HG02938 (cell line): ENCODE data around the gene MTHFSD.

Source experiments
- ATAC-seq: cut with Tn5 transposase; IDR thresholded peaks from one replicate; pipeline ENCODE4 v1.9.1; 2021; ENCODE audit warnings: mild to moderate bottlenecking, moderate library complexity; ENCODE audit not compliant: unreplicated experiment

Gene MTHFSD

GRCh38 chr16:86570558-86571529 lies 15.8 kb upstream of the MTHFSD start:
- ATAC-seq = no peak

GRCh38 chr16:86569701-86570447 lies 14.8 kb upstream of the MTHFSD start:
- no peak for ATAC-seq

- no peak for ATAC-seq
These were observed 13.9 kb upstream of the MTHFSD start for GRCh38 chr16:86568677-86569623.

GRCh38 chr16:86567701-86568581 lies 12.9 kb upstream of the MTHFSD start:
- ATAC-seq = no peak

- ATAC-seq = no peak
These were observed 12.1 kb upstream of the MTHFSD start for GRCh38 chr16:86566966-86567700.

GRCh38 chr16:86566601-86566965 lies 11.5 kb upstream of the MTHFSD start, which contains the start of gene FOXC2:
TSS of gene FOXC2 (plus strand) at chr16:86566829. CDS start at chr16:86567336, 507 bp downstream.
- no peak for ATAC-seq

- ATAC-seq = no peak
These were observed 10.8 kb upstream of the MTHFSD start for GRCh38 chr16:86565644-86566511.

- no peak for ATAC-seq
These were observed 10.2 kb upstream of the MTHFSD start for GRCh38 chr16:86565181-86565631.

GRCh38 chr16:86563469-86564345 lies 8.7 kb upstream of the MTHFSD start:
- no peak for ATAC-seq

GRCh38 chr16:86562356-86562755 lies 7.3 kb upstream of the MTHFSD start:
- ATAC-seq = no peak

- ATAC-seq = no peak
These were observed 4.8 kb upstream of the MTHFSD start for GRCh38 chr16:86559802-86560305.

- no peak for ATAC-seq
These were observed 3.5 kb upstream of the MTHFSD start for GRCh38 chr16:86558355-86559193.

GRCh38 chr16:86557587-86557986 lies 2.6 kb upstream of the MTHFSD start:
- no peak for ATAC-seq

GRCh38 chr16:86556576-86556975 lies 1.5 kb upstream of the MTHFSD start:
- no peak for ATAC-seq

GRCh38 chr16:86555704-86556075 lies 655 bp upstream of the MTHFSD start:
- no peak for ATAC-seq

GRCh38 chr16:86554599-86554916 lies 477 bp downstream of the MTHFSD start:
- ATAC-seq = no peak
